ENCODE measurements around the gene NAIF1. TPM values are rescaled to one million over a fixed set of nuclear protein-coding genes. Genes with fewer than 3 reads are reported as not detected.
A peak's percentile ranks its signal among the peaks of the same experiment; 100 is the strongest.

The NAIF1 gene
- total and polyA plus RNA-seq, 2 donors from 2014 or later, result 9.7 to 12.3 TPM

DNA sequence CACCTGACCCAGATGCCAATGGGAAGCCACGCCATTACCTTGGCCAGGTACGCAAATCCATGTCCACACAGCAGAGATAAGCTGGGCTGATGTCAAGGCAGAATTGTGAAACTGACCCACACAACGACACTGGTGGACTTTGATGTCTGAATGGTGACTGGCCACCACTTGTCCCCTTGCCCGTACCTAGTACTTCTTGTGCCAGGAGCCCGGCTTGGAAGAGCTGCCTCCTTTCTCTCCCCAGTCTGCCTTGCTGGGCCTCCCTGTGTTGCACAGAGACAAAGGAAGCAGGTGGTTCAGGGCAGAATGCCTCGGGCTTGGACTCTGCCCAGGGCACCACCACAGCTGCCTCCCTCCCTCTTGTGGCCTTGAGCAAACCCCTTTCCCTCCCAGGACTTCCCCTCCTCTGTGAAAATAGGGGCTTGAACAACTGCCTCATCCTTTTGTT, 37.1 kb upstream of the NAIF1 start:
- no peak for FAIRE-seq
- TF ChIP-seq, protein P1, sequence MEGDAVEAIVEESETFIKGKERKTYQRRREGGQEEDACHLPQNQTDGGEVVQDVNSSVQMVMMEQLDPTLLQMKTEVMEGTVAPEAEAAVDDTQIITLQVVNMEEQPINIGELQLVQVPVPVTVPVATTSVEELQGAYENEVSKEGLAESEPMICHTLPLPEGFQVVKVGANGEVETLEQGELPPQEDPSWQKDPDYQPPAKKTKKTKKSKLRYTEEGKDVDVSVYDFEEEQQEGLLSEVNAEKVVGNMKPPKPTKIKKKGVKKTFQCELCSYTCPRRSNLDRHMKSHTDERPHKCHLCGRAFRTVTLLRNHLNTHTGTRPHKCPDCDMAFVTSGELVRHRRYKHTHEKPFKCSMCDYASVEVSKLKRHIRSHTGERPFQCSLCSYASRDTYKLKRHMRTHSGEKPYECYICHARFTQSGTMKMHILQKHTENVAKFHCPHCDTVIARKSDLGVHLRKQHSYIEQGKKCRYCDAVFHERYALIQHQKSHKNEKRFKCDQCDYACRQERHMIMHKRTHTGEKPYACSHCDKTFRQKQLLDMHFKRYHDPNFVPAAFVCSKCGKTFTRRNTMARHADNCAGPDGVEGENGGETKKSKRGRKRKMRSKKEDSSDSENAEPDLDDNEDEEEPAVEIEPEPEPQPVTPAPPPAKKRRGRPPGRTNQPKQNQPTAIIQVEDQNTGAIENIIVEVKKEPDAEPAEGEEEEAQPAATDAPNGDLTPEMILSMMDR (IDR thresholded peaks at IDR 0.05; ENCODE audit: borderline replicate concordance, extremely low read depth, insufficient read depth), result no peak
- Histone ChIP-seq H3K9me3 (ENCODE audit: control insufficient read depth in 2 of 3, insufficient read depth in 1 of 3, low read length in 3 of 3) (no peaks in the 10 kb centered on the region), H3K4me3 (ENCODE audit: low read length in 3 of 3) (peak overlapping the region in 2 of 3 donors; percentile 9 to 11), H3K9ac (ENCODE audit: low read length in 3 of 3) (peak overlapping the region in 1 of 3 donors; percentile 47), H3K27ac (ENCODE audit: low read depth in 2 of 2, low read length in 2 of 2) (peak overlapping the region; percentile 86 to 98), H3K36me3 (ENCODE audit: control insufficient read depth in 2 of 3, insufficient read depth in 3 of 3, low read length in 3 of 3) (peaks cover 6 to 58% (median 40%) of the 10 kb centered on the region in 3 donors), H3K4me1 (ENCODE audit: control insufficient read depth in 2 of 3, insufficient read depth in 2 of 3, low read depth in 1 of 3, low read length in 3 of 3) (peaks cover 0 to 51% (median 49%) of the 10 kb centered on the region in 3 donors), H3K27me3 (ENCODE audit: control insufficient read depth, insufficient read depth, low read length) (no peaks in the 10 kb centered on the region)
- intact Hi-C loops (cut with DNase I), result no loop called here
- DNase-seq, result peak in 2 of 5 donors; percentile 46 to 48

DNA sequence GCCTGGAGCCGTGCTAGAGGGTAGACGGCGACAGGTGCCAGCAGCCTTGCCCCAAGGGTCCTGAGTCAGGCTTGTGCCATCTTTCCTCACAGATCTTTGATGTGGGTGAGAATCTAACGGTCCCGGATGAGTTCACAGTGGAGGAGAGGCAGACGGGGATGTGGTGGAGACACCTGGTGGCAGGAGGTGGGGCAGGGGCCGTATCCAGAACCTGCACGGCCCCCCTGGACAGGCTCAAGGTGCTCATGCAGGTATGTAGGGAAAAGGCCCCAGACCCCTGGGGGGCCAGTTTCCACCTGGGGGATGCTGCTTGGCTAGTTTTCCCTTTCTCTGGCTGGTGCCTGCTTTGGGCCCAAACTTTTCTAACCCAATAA, 36.5 kb upstream of the NAIF1 start:
- peak overlapping the region in 2 of 3 donors; percentile 9 to 47 for H3K9ac ChIP-seq (ENCODE audit: low read length in 3 of 3)
- intact Hi-C loops (cut with DNase I), result no loop called here

DNA sequence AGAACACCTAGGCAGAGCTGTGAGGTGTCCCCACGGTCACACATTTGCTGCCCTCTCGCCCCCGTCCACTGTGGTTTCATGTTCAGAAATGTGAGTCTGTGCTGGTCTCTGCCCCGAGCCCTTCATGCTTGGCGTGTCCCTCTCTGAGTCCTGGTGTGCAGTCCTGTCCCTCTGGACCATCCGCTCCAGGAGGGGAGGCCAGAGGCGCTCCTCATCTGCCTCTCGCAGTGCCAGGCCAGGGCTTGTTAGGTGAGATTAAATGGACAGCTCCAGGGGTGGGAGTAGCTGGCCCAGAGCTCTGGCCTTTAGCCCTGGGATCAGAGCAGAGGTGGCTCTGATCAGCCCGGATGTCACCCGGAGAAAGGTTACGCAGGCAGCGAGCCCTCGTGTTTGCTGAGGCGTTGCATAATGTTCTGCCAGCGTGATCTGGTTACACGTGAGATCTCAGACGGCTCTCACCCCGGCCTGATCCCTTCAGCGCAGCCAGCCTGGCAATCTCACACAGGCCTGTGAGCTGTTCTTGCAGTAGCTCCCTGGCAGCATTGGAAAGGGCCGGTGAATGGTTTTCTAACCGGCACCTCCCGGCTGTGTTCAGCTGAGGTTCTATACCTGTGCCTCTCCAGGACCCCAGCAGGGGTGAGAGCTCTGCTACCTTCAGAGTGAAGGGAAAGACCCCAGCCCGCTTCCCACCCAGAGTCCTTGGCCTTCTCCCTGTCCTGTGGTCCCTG, 35.9 kb upstream of the NAIF1 start:
- DNase-seq (peak; percentile 62 to 74 (median 72)), FAIRE-seq (no peak)
- TF ChIP-seq, protein P1 (IDR thresholded peaks at IDR 0.05; ENCODE audit: borderline replicate concordance, extremely low read depth, insufficient read depth), result no peak
- peak overlapping the region in 2 of 3 donors; percentile 9 to 47 for H3K9ac ChIP-seq (ENCODE audit: low read length in 3 of 3)
- no peak overlapping the region for H3K4me3 ChIP-seq (ENCODE audit: low read length in 3 of 3)
- H3K36me3 ChIP-seq (ENCODE audit: control insufficient read depth in 2 of 3, insufficient read depth in 3 of 3, low read length in 3 of 3), result peaks cover 6 to 57% (median 40%) of the 10 kb centered on the region in 3 donors
- no peaks in the 10 kb centered on the region for H3K27me3 ChIP-seq (ENCODE audit: control insufficient read depth, insufficient read depth, low read length)
- intact Hi-C loops (cut with DNase I), result no loop called here
- peak overlapping the region; percentile 86 to 98 for H3K27ac ChIP-seq (ENCODE audit: low read depth in 2 of 2, low read length in 2 of 2)
- peaks cover 0 to 54% (median 50%) of the 10 kb centered on the region in 3 donors for H3K4me1 ChIP-seq (ENCODE audit: control insufficient read depth in 2 of 3, insufficient read depth in 2 of 3, low read depth in 1 of 3, low read length in 3 of 3)
- no peaks in the 10 kb centered on the region for H3K9me3 ChIP-seq (ENCODE audit: control insufficient read depth in 2 of 3, insufficient read depth in 1 of 3, low read length in 3 of 3)

More for the DNA sequence above, 36.5 kb upstream of the NAIF1 start:
- Histone ChIP-seq H3K36me3 (ENCODE audit: control insufficient read depth in 2 of 3, insufficient read depth in 3 of 3, low read length in 3 of 3) (peaks cover 6 to 58% (median 40%) of the 10 kb centered on the region in 3 donors), H3K4me3 (ENCODE audit: low read length in 3 of 3) (peak overlapping the region in 1 of 3 donors; percentile 9), H3K9me3 (ENCODE audit: control insufficient read depth in 2 of 3, insufficient read depth in 1 of 3, low read length in 3 of 3) (no peaks in the 10 kb centered on the region), H3K27me3 (ENCODE audit: control insufficient read depth, insufficient read depth, low read length) (no peaks in the 10 kb centered on the region), H3K27ac (ENCODE audit: low read depth in 2 of 2, low read length in 2 of 2) (peak overlapping the region; percentile 86 to 98), H3K4me1 (ENCODE audit: control insufficient read depth in 2 of 3, insufficient read depth in 2 of 3, low read depth in 1 of 3, low read length in 3 of 3) (peaks cover 0 to 56% (median 49%) of the 10 kb centered on the region in 3 donors)
- DNase-seq (peak in 1 of 5 donors; percentile 61), FAIRE-seq (no peak)
- TF ChIP-seq, protein P1 (IDR thresholded peaks at IDR 0.05; ENCODE audit: borderline replicate concordance, extremely low read depth, insufficient read depth), result peak; percentile 3

Measured in kidney (tissue), 14 donors.